K562 (cell line): ENCODE data around the gene ADGRE2. TPM values are rescaled to one million over a fixed set of nuclear protein-coding genes. Genes with fewer than 3 reads are reported as not detected.
"Not testable (repeated sequence)": the region's sequence is repeated elsewhere in the genome, so short reads cannot be mapped to it uniquely, and the experiment has no call there.

Experiments
- ATAC-seq: fragments of 200-7000 bp; cut with Tn5 transposase; 3 replicates; pipeline ENCODE4 v1.9.1; 2020; ENCODE audit warnings: moderate library complexity
- BruUV-seq: library from RNA; stranded (reverse); fragments of 400-500 nt; replicated peaks from 2 replicates; lab custom pipeline; 2021; lab: Mats Ljungman, UMichigan
- CTCF ChIA-PET: fragments of 300-600 bp; formaldehyde crosslinking; extraction: SDS; loops from one replicate; lab custom pipeline; 2021; ENCODE audit warnings: low intra/inter-chr PET ratio; lab: Yijun Ruan, JAX
- POLR2A ChIA-PET: fragments of 300-600, 350-650 bp; sonication (Branson Sonifier 250); formaldehyde crosslinking; extraction: SDS; loops from one replicate; lab custom pipeline; 2021; ENCODE audit warnings: antibody characterized with exemption, inconsistent platforms; lab: Yijun Ruan, JAX
- DNase-seq, 4 experiments: peaks; one replicate each; pipeline versions ENCODE4 v3.0.0 to v3.0.0-alpha.2; 2011 to 2018; ENCODE audit warnings: low spot score in 3 of 4, mixed read lengths in 3 of 4; ENCODE audit errors: extremely low read depth in 1 of 4
- FAIRE-seq: peaks from 2 replicates; lab custom pipeline; 2011; peaks lifted over from hg19 to GRCh38; lab: Jason Lieb, UNC
- H2AFZ ChIP-seq: 2 replicates; pipeline ENCODE4 v1.6.0; 2011; ENCODE audit warnings: low read depth, low read length, control low read depth, inconsistent platforms
- H3K27ac ChIP-seq: fragments of 200-600 bp; 3 replicates; pipeline ENCODE4 v1.8.0; 2011; ENCODE audit warnings: low read depth, mild to moderate bottlenecking, control low read depth, inconsistent platforms, low read length, moderate library complexity, mixed read lengths; ENCODE audit errors: extremely low read depth
- H3K27me3 ChIP-seq, 2 experiments: fragments of 300-600 bp in 1 of 2; 2 replicates in 1 of 2; 3 replicates in 1 of 2; pipeline versions ENCODE4 v1.6.0 to v1.8.0; 2011; ENCODE audit warnings: inconsistent platforms in 2 of 2, low read length in 2 of 2, mild to moderate bottlenecking in 1 of 2, mixed read lengths in 1 of 2, moderate library complexity in 1 of 2; ENCODE audit not compliant: control insufficient read depth in 2 of 2, insufficient read depth in 2 of 2
- H3K36me3 ChIP-seq: fragments of 300-600 bp; 3 replicates; pipeline ENCODE4 v1.8.0; 2011; ENCODE audit warnings: mild to moderate bottlenecking, low read length, inconsistent platforms; ENCODE audit not compliant: control insufficient read depth, insufficient read depth
- H3K4me1 ChIP-seq, 2 experiments: fragments of 200-600 bp in 1 of 2; replicated peaks in 1 of 2; 2 replicates in 1 of 2; 3 replicates in 1 of 2; pipeline versions ENCODE4 v1.5.1 to v1.8.0; 2011; ENCODE audit warnings: inconsistent platforms in 2 of 2, low read length in 2 of 2, mild to moderate bottlenecking in 1 of 2, mixed read lengths in 1 of 2, moderate library complexity in 1 of 2; ENCODE audit not compliant: control insufficient read depth in 2 of 2, insufficient read depth in 2 of 2
- H3K4me2 ChIP-seq: 2 replicates; pipeline ENCODE4 v1.6.1; 2011; ENCODE audit warnings: low read length, control low read depth, inconsistent platforms, mixed read lengths; ENCODE audit not compliant: insufficient read depth
- H3K4me3 ChIP-seq: fragments of 200-600 bp; sonication (generic), shearing (Covaris generic); 2 replicates; pipeline ENCODE4 v1.5.1; 2016; ENCODE audit warnings: control low read depth, inconsistent platforms
- H3K79me2 ChIP-seq: fragments of 200-600 bp; 3 replicates; pipeline ENCODE4 v1.8.0; 2011; ENCODE audit warnings: low read length, inconsistent platforms; ENCODE audit not compliant: control insufficient read depth, insufficient read depth
- H3K9ac ChIP-seq, 2 experiments: 2 replicates each; pipeline versions ENCODE4 v1.6.0 to v1.6.1; 2011; ENCODE audit warnings: low read depth in 2 of 2, low read length in 2 of 2, control low read depth in 1 of 2, inconsistent platforms in 1 of 2, mild to moderate bottlenecking in 1 of 2, mixed read lengths in 1 of 2; ENCODE audit not compliant: insufficient read depth in 1 of 2
- H3K9me1 ChIP-seq: one replicate; pipeline ENCODE4 v1.6.0; 2011; ENCODE audit warnings: inconsistent platforms, mild to moderate bottlenecking, low read length, moderate library complexity; ENCODE audit not compliant: control insufficient read depth, insufficient read depth
- H3K9me3 ChIP-seq: replicated peaks from 2 replicates; pipeline ENCODE4 v1.5.1; 2011; ENCODE audit warnings: low read depth, low read length, inconsistent platforms; ENCODE audit not compliant: control insufficient read depth, insufficient read depth
- H4K20me1 ChIP-seq: replicated peaks from 2 replicates; pipeline ENCODE4 v1.6.1; 2011; ENCODE audit warnings: low read length, inconsistent platforms, mixed read lengths; ENCODE audit not compliant: control insufficient read depth, insufficient read depth
- WGBS: fragments of 100-300 bp; shearing (Covaris generic); methylation state at CpG from one replicate; pipeline ENCODE4 v1.1.6; 2016; ENCODE audit warnings: low coverage, mixed read lengths; ENCODE audit not compliant: insufficient coverage; ENCODE audit errors: missing lambda C conversion rate; 5-methylcytosine and 5-hydroxymethylcytosine counted together
- in situ Hi-C: fragments of 300-500 bp; cut with MboI; formaldehyde crosslinking; loops from 4 replicates; pipeline ENCODE4 v1.15.0; 2018; ENCODE audit warnings: inconsistent platforms, mixed read lengths
- intact Hi-C: fragments of 100-400 bp; cut with micrococcal nuclease; formaldehyde crosslinking; loops from 2 replicates; pipeline ENCODE4 v1.14.2; 2022
- polyA plus RNA-seq, 8 experiments: library from polyadenylated mRNA; depleted of rRNA in 4 of 8; stranded (reverse) in 5 of 8; unstranded in 3 of 8; fragments of >200 nt; fragmentation: Nextera tagmentation in 2 of 8; fragmentation: Illumina TruSeq in 1 of 8; extraction: Ambion mirVana in 2 of 8; extraction: Trizol in 1 of 8; gene quantifications; 2 replicates each; pipeline versions ENCODE4 v1.2.1 to v1.2.3, GENCODE V29; 2011 to 2014; ENCODE audit warnings: inconsistent platforms in 1 of 8, missing spikeins in 1 of 8
- total RNA-seq, 7 experiments: library from RNA; depleted of rRNA in 6 of 7; stranded (reverse); fragments of >200 nt in 6 of 7; fragmentation: Illumina TruSeq in 2 of 7; extraction: Trizol in 2 of 7; gene quantifications; 2 replicates each; pipeline versions ENCODE4 v1.2.1 to v1.2.3, GENCODE V29; 2011 to 2021; ENCODE audit warnings: low replicate concordance in 1 of 7

The ADGRE2 gene
- total and polyA plus RNA-seq, 9 of the 15 experiments (the other 6 are each of a cell fraction or from before 2014, with no cell fraction given) = 4.3 to 17.3 (median 9.8) TPM

- FAIRE-seq, DNase-seq: not testable (repeated sequence)
These were observed 12.5 kb downstream of the ADGRE2 start for GRCh38 chr19:14765841-14766240.

GRCh38 chr19:14765403-14765802 is 13.0 kb downstream of the ADGRE2 start:
- DNase-seq, H3K9me1 ChIP-seq, H3K27me3 ChIP-seq, H3K4me2 ChIP-seq, POLR2A ChIA-PET, H3K79me2 ChIP-seq, H3K9ac ChIP-seq, H3K4me1 ChIP-seq, H3K4me3 ChIP-seq, H4K20me1 ChIP-seq, H3K27ac ChIP-seq, ATAC-seq, BruUV-seq, H2AFZ ChIP-seq, CTCF ChIA-PET, H3K9me3 ChIP-seq, intact Hi-C loops, FAIRE-seq: not testable (repeated sequence)
- WGBS = 100% methylated on average over 4 of the region's 18 CpGs
- in situ Hi-C loops = loop anchor here (5.0 kb wide), 1 partner anchor 368 kb away; no protein-coding TSS in a partner anchor
- peaks cover 71% of the 10 kb centered on the region; the same call in 2 of the 3 replicates for H3K36me3 ChIP-seq

More at GRCh38 chr19:14765841-14766240, 12.5 kb downstream of the ADGRE2 start:
- H3K36me3 ChIP-seq = peaks cover 69% of the 10 kb centered on the region; the same call in 2 of the 3 replicates
- intact Hi-C loops, H3K4me2 ChIP-seq, H3K27ac ChIP-seq, H3K9me1 ChIP-seq, H3K9ac ChIP-seq, H4K20me1 ChIP-seq, ATAC-seq, H2AFZ ChIP-seq, H3K27me3 ChIP-seq, H3K9me3 ChIP-seq, H3K4me3 ChIP-seq, CTCF ChIA-PET, H3K4me1 ChIP-seq, BruUV-seq, POLR2A ChIA-PET, H3K79me2 ChIP-seq: not testable (repeated sequence)
- 87% methylated on average over 14 of the region's 15 CpGs for WGBS
- in situ Hi-C loops = loop anchor here (5.0 kb wide), 1 partner anchor 369 kb away; no protein-coding TSS in a partner anchor
